Endothelial cell of umbilical vein (primary cell): ENCODE results near the gene TMEM237. TPM values are rescaled to one million over a fixed set of nuclear protein-coding genes. Genes with fewer than 3 reads are reported as not detected.

Experiments
- BruUV-seq: library from RNA; stranded (reverse); fragments of 400-500 nt; replicated peaks from 2 replicates; lab custom pipeline; 2021; lab: Mats Ljungman, UMichigan
- CTCF ChIA-PET: fragments of 300-600, 350-600 bp; sonication (Branson Sonifier 250); formaldehyde crosslinking; loops from one replicate; lab custom pipeline; 2021; ENCODE audit warnings: antibody characterized with exemption, inconsistent platforms; lab: Charles Lee
- POLR2A ChIA-PET: fragments of 300-600, 350-600 bp; sonication (Branson Sonifier 250); formaldehyde crosslinking; loops from one replicate; lab custom pipeline; 2021; ENCODE audit warnings: antibody characterized with exemption, inconsistent platforms; lab: Charles Lee
- DNase-seq: peaks from one replicate; pipeline ENCODE4 v3.0.0-alpha.2; 2011; ENCODE audit warnings: low read depth, low spot score
- FAIRE-seq: peaks from 2 replicates; lab custom pipeline; 2011; peaks lifted over from hg19 to GRCh38; lab: Jason Lieb, UNC
- H2AFZ ChIP-seq: 2 replicates; pipeline ENCODE4 v1.6.0; 2012; ENCODE audit warnings: low read depth, low read length, control low read depth, inconsistent platforms
- H3K27ac ChIP-seq: 2 replicates; pipeline ENCODE4 v1.5.1; 2011; ENCODE audit warnings: low read depth, mild to moderate bottlenecking, control low read depth, low read length, moderate library complexity; ENCODE audit not compliant: insufficient read depth
- H3K27me3 ChIP-seq, 2 experiments: 2 replicates each; pipeline versions ENCODE4 v1.6.0 to v1.6.1; 2011; ENCODE audit warnings: low read length in 2 of 2, mixed read lengths in 1 of 2; ENCODE audit not compliant: control insufficient read depth in 2 of 2, insufficient read depth in 2 of 2
- H3K36me3 ChIP-seq, 2 experiments: 2 replicates in 1 of 2; 3 replicates in 1 of 2; pipeline ENCODE4 v1.5.1; 2011; ENCODE audit warnings: low read length in 2 of 2, mild to moderate bottlenecking in 1 of 2, moderate library complexity in 1 of 2; ENCODE audit not compliant: control insufficient read depth in 2 of 2, insufficient read depth in 2 of 2; ENCODE audit errors: extremely low read depth in 1 of 2
- H3K4me1 ChIP-seq: 3 replicates; pipeline ENCODE4 v1.5.1; 2011; ENCODE audit warnings: mild to moderate bottlenecking, low read length; ENCODE audit not compliant: control insufficient read depth, insufficient read depth; ENCODE audit errors: extremely low read depth
- H3K4me2 ChIP-seq: 2 replicates; pipeline ENCODE4 v1.6.1; 2011; ENCODE audit warnings: low read length, control low read depth, mixed read lengths; ENCODE audit not compliant: insufficient read depth
- H3K4me3 ChIP-seq, 3 experiments: fragments of 200-600 bp in 1 of 3; sonication (generic), shearing (Covaris generic) in 1 of 3; replicated peaks in 1 of 3; 2 replicates each; pipeline ENCODE4 v1.5.1; 2011 to 2016; ENCODE audit warnings: control low read depth in 3 of 3, low read length in 3 of 3, mild to moderate bottlenecking in 2 of 3, inconsistent platforms in 1 of 3, low read depth in 1 of 3, moderate library complexity in 1 of 3; ENCODE audit not compliant: insufficient read depth in 1 of 3
- H3K79me2 ChIP-seq: 2 replicates; pipeline ENCODE4 v1.6.0; 2012; ENCODE audit warnings: low read length, inconsistent platforms; ENCODE audit not compliant: control insufficient read depth, insufficient read depth
- H3K9ac ChIP-seq: replicated peaks from 2 replicates; pipeline ENCODE3; 2011; ENCODE audit warnings: low read length, control low read depth; ENCODE audit not compliant: insufficient read depth; ENCODE audit errors: extremely low read depth
- H3K9me1 ChIP-seq: replicated peaks from 3 replicates; pipeline ENCODE4 v1.6.0; 2011; ENCODE audit warnings: mild to moderate bottlenecking, low read length; ENCODE audit not compliant: control insufficient read depth, insufficient read depth; ENCODE audit errors: extremely low read depth
- H3K9me3 ChIP-seq: replicated peaks from 2 replicates; pipeline ENCODE4 v1.5.1; 2012; ENCODE audit warnings: low read length, inconsistent platforms; ENCODE audit not compliant: control insufficient read depth, insufficient read depth
- H4K20me1 ChIP-seq: replicated peaks from 2 replicates; pipeline ENCODE3; 2011; ENCODE audit warnings: mild to moderate bottlenecking, low read length; ENCODE audit not compliant: control insufficient read depth, insufficient read depth; ENCODE audit errors: extremely low read depth
- CTCF ChIP-seq, 2 donors: IDR thresholded peaks; 1 replicate in 1 of 2; 2 replicates in 1 of 2; pipeline ENCODE4 v1.5.1; 2011; ENCODE audit warnings: low read length in 2 of 2, mild to moderate bottlenecking in 2 of 2, moderate library complexity in 2 of 2, control low read depth in 1 of 2, inconsistent platforms in 1 of 2, low read depth in 1 of 2; ENCODE audit not compliant: insufficient read depth in 1 of 2; ENCODE audit errors: extremely low read depth in 1 of 2
- EZH2 ChIP-seq: IDR thresholded peaks from 2 replicates; pipeline ENCODE4 v1.6.1; 2012; ENCODE audit warnings: borderline replicate concordance, low read depth, mild to moderate bottlenecking, moderate library complexity, low read length, inconsistent platforms; ENCODE audit not compliant: severe bottlenecking
- FOS ChIP-seq: IDR thresholded peaks from 2 replicates; pipeline ENCODE4 v1.6.1; 2011; ENCODE audit warnings: mild to moderate bottlenecking, low read length, moderate library complexity, borderline replicate concordance; ENCODE audit not compliant: insufficient read depth
- GATA2 ChIP-seq: IDR thresholded peaks from 2 replicates; pipeline ENCODE4 v1.7.0; 2011; ENCODE audit warnings: low read depth, mild to moderate bottlenecking, moderate library complexity, mixed read lengths, low read length; ENCODE audit not compliant: insufficient read length, insufficient read depth
- JUN ChIP-seq: IDR thresholded peaks from 2 replicates; pipeline ENCODE4 v1.6.1; 2011; ENCODE audit warnings: borderline replicate concordance, low read depth; ENCODE audit not compliant: insufficient read length, insufficient read depth
- MAX ChIP-seq: IDR thresholded peaks from 2 replicates; pipeline ENCODE4 v1.6.1; 2011; ENCODE audit not compliant: insufficient read depth, insufficient read length
- MYC ChIP-seq: IDR thresholded peaks from one replicate; pipeline ENCODE4 v1.6.1; 2011; ENCODE audit warnings: mild to moderate bottlenecking, low read depth, low read length
- POLR2A ChIP-seq: IDR thresholded peaks from 2 replicates; pipeline ENCODE4 v1.6.1; 2012; ENCODE audit warnings: low read depth, mild to moderate bottlenecking, control low read depth, low read length
- POLR2AphosphoS5 ChIP-seq: IDR thresholded peaks from 2 replicates; pipeline ENCODE4 v1.6.1; 2012; ENCODE audit warnings: low read depth, mild to moderate bottlenecking, control low read depth, low read length, moderate library complexity; ENCODE audit not compliant: insufficient read depth
- dilution Hi-C: fragments of 300-500 bp; cut with MboI; formaldehyde crosslinking; loops from one replicate; pipeline ENCODE4 v1.15.0; 2019; ENCODE audit warnings: low sequenced_read_pairs; ENCODE audit not compliant: extremely low pct_ligation_motif_present
- intact Hi-C: fragments of 100-400 bp; cut with micrococcal nuclease; formaldehyde crosslinking; loops from one replicate; pipeline ENCODE4 v1.10.0; 2022
- polyA plus RNA-seq, 4 experiments: library from polyadenylated mRNA; depleted of rRNA in 3 of 4; stranded (reverse) in 3 of 4; unstranded in 1 of 4; fragments of >200 nt; gene quantifications; 2 replicates each; pipeline versions ENCODE4 v1.2.1 to v1.2.3, GENCODE V29; 2011 to 2012; ENCODE audit warnings: missing spikeins in 1 of 4
- total RNA-seq: library from RNA; stranded (reverse); gene quantifications from 2 replicates; pipeline ENCODE4 v1.2.3, GENCODE V29; 2021

The TMEM237 gene
- total and polyA plus RNA-seq, 2 donors (not counting 3 experiments of a cell fraction or from before 2014, with no cell fraction given): 41.2 to 64.7 TPM

GRCh38 chr2:201600906-201601305, 42.4 kb downstream of the TMEM237 start:
- ChIA-PET CTCF (no interaction called here), POLR2A (no interaction called here)
- Histone ChIP-seq H3K9me1 (no peaks in the 10 kb centered on the region), H3K9me3 (no peaks in the 10 kb centered on the region), H4K20me1 (no peaks in the 10 kb centered on the region), H3K79me2 (no peaks in the 10 kb centered on the region), H3K9ac (no peak overlapping the region), H2AFZ (no peak overlapping the region), H3K27ac (no peak overlapping the region), H3K27me3 (peaks cover 2 to 3% of the 10 kb centered on the region in 2 experiments), H3K4me1 (no peaks in the 10 kb centered on the region), H3K4me2 (no peak overlapping the region), H3K36me3 (no peaks in the 10 kb centered on the region), H3K4me3 (no peak overlapping the region)
- FAIRE-seq (no peak), DNase-seq (no peak)
- dilution Hi-C loops (no loop called here), intact Hi-C loops (no loop called here)
- no TSS peak for BruUV-seq
- no peak for TF ChIP-seq EZH2
- TF ChIP-seq FOS: no peak
- TF ChIP-seq POLR2AphosphoS5: no peak
- TF ChIP-seq MAX: no peak
- no peak for TF ChIP-seq POLR2A
- no peak for TF ChIP-seq JUN
- TF ChIP-seq MYC: no peak
- no peak for TF ChIP-seq CTCF (IDR thresholded peaks at IDR 0.05; ENCODE audit: extremely low read depth in 1 of 2, insufficient read depth in 1 of 2, low read depth in 1 of 2, low read length in 2 of 2)
- no peak for TF ChIP-seq GATA2
